Panc1 (cell line): ENCODE data around the gene RNF213. TPM values are rescaled to one million over a fixed set of nuclear protein-coding genes. Genes with fewer than 3 reads are reported as not detected.

Experiments used
- ATAC-seq: fragments of 200-7000 bp; cut with Tn5 transposase; 2 replicates; pipeline ENCODE4 v1.9.1; 2020; ENCODE audit warnings: mild to moderate bottlenecking, moderate library complexity
- BruUV-seq: library from RNA; stranded (reverse); fragments of 400-500 nt; replicated peaks from 2 replicates; lab custom pipeline; 2021; lab: Mats Ljungman, UMichigan
- CTCF ChIA-PET: fragments of 300-600 bp; sonication (Branson Sonifier 250); formaldehyde crosslinking; loops from one replicate; lab custom pipeline; 2022; ENCODE audit warnings: antibody characterized with exemption; lab: Charles Lee
- POLR2A ChIA-PET: fragments of 300-600 bp; sonication (Branson Sonifier 250); formaldehyde crosslinking; loops from one replicate; lab custom pipeline; 2022; ENCODE audit warnings: antibody characterized with exemption; lab: Charles Lee
- DNase-seq: peaks from one replicate; pipeline ENCODE4 v3.0.0-alpha.2; 2010; ENCODE audit warnings: low read depth, low spot score
- H3K27ac ChIP-seq: 2 replicates; pipeline ENCODE4 v1.5.1; 2011; ENCODE audit warnings: mild to moderate bottlenecking, low read length, inconsistent platforms
- H3K27me3 ChIP-seq: fragments of 200-500 bp; sonication (Bioruptor generic); 2 replicates; pipeline ENCODE4 v1.6.0; 2014; ENCODE audit warnings: low read length, inconsistent platforms; ENCODE audit not compliant: control insufficient read depth, insufficient read depth
- H3K36me3 ChIP-seq: fragments of 200-500 bp; sonication (Bioruptor generic); 2 replicates; pipeline ENCODE4 v1.5.1; 2014; ENCODE audit warnings: inconsistent platforms, mild to moderate bottlenecking, low read length, moderate library complexity; ENCODE audit not compliant: control insufficient read depth, insufficient read depth
- H3K4me1 ChIP-seq: 2 replicates; pipeline ENCODE4 v1.5.1; 2011; ENCODE audit warnings: inconsistent platforms, mild to moderate bottlenecking, low read length, moderate library complexity; ENCODE audit not compliant: control insufficient read depth, insufficient read depth
- H3K4me3 ChIP-seq, 2 experiments: 2 replicates each; pipeline ENCODE4 v1.5.1; 2011 to 2012; ENCODE audit warnings: low read depth in 2 of 2, low read length in 2 of 2, mild to moderate bottlenecking in 2 of 2, inconsistent platforms in 1 of 2, moderate library complexity in 1 of 2
- H3K9me3 ChIP-seq: fragments of 200-500 bp; sonication (Bioruptor generic); 2 replicates; pipeline ENCODE4 v1.5.1; 2014; ENCODE audit warnings: low read depth, mild to moderate bottlenecking, inconsistent platforms, low read length, moderate library complexity; ENCODE audit not compliant: control insufficient read depth, insufficient read depth
- POLR2AphosphoS5 ChIP-seq: IDR thresholded peaks from 2 replicates; pipeline ENCODE4 v1.6.1; 2012; ENCODE audit warnings: mild to moderate bottlenecking, low read depth, low read length, moderate library complexity
- SIN3A ChIP-seq: IDR thresholded peaks from 2 replicates; pipeline ENCODE4 v1.6.1; 2012; ENCODE audit warnings: low read depth, mild to moderate bottlenecking, low read length, moderate library complexity, borderline replicate concordance; ENCODE audit not compliant: insufficient read depth
- TCF7L2 ChIP-seq: IDR thresholded peaks from 2 replicates; pipeline ENCODE4 v1.6.1; 2011; ENCODE audit warnings: mild to moderate bottlenecking, low read depth, low read length, inconsistent platforms
- in situ Hi-C: cut with HindIII; loops from 2 replicates; pipeline ENCODE4 v1.10.0; 2016; ENCODE audit warnings: low sequenced_read_pairs, low pct_unique_long_range_greater_than_20kb
- intact Hi-C: fragments of 100-400 bp; cut with micrococcal nuclease; formaldehyde crosslinking; loops from one replicate; pipeline ENCODE4 v1.10.0; 2022; ENCODE audit not compliant: unreplicated experiment
- total RNA-seq: library from RNA; stranded (reverse); gene quantifications from one replicate; pipeline ENCODE4 v1.2.1, GENCODE V29; 2021; ENCODE audit not compliant: unreplicated experiment
- TF ChIP-seq, protein P1 (sequence below), 2 experiments: IDR thresholded peaks; 2 replicates each; pipeline ENCODE4 v1.6.1; 2011 to 2012; ENCODE audit warnings: low read depth in 2 of 2, control low read depth in 1 of 2, low read length in 1 of 2, mild to moderate bottlenecking in 1 of 2, moderate library complexity in 1 of 2; ENCODE audit not compliant: insufficient read depth in 1 of 2
- TF ChIP-seq, protein P2 (sequence below): fragments of 450-650 bp; IDR thresholded peaks from 2 replicates; pipeline ENCODE4 v1.5.1; 2017; ENCODE audit warnings: mild to moderate bottlenecking

RNF213 gene
- total RNA-seq, 1 experiment from 2014 or later: 230 TPM

DNA sequence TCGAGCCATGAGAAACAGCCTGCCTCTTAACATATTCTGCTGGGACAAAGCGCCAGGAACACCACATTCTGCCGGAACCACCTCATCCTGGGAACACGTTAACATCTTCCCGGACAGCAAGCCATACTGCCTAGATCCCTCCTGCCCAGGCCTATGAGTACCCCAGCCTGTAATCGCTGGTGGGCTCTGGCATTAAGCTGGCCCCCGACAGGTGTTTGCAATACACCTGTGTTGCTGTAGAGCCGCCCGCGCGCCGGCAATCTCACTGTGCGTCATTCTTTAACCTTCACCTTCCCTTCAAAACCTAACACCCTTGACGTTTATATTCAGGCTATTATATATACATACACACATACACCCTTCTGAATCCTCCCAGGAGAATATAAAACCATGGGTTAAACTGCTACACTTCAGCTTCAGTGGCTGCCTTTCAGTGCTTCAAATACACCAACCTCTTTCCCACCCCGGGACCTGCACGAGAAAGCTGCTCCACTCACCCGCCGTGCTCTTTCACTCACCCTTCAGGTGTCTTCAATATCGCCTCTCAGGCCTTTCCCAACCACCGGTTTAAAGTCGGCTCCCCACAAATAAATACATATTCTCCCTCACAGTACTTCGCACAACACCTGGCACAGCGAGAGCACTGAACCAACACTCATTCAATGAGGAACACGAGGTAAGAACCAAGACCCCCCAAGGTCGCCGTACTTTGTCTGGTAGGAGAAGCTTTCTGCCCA lies 153.3 kb downstream of the RNF213 start:
- Histone ChIP-seq H3K4me1 (peaks cover 11% of the 10 kb centered on the region), H3K36me3 (no peaks in the 10 kb centered on the region; the same call in 1 of the 2 replicates), H3K9me3 (no peaks in the 10 kb centered on the region), H3K27ac (peak overlapping the region; percentile 97), H3K27me3 (no peaks in the 10 kb centered on the region), H3K4me3 (peak overlapping the region; percentile 93 to 97)
- no peak for TF ChIP-seq POLR2AphosphoS5
- TF ChIP-seq, protein P1, sequence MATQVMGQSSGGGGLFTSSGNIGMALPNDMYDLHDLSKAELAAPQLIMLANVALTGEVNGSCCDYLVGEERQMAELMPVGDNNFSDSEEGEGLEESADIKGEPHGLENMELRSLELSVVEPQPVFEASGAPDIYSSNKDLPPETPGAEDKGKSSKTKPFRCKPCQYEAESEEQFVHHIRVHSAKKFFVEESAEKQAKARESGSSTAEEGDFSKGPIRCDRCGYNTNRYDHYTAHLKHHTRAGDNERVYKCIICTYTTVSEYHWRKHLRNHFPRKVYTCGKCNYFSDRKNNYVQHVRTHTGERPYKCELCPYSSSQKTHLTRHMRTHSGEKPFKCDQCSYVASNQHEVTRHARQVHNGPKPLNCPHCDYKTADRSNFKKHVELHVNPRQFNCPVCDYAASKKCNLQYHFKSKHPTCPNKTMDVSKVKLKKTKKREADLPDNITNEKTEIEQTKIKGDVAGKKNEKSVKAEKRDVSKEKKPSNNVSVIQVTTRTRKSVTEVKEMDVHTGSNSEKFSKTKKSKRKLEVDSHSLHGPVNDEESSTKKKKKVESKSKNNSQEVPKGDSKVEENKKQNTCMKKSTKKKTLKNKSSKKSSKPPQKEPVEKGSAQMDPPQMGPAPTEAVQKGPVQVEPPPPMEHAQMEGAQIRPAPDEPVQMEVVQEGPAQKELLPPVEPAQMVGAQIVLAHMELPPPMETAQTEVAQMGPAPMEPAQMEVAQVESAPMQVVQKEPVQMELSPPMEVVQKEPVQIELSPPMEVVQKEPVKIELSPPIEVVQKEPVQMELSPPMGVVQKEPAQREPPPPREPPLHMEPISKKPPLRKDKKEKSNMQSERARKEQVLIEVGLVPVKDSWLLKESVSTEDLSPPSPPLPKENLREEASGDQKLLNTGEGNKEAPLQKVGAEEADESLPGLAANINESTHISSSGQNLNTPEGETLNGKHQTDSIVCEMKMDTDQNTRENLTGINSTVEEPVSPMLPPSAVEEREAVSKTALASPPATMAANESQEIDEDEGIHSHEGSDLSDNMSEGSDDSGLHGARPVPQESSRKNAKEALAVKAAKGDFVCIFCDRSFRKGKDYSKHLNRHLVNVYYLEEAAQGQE (IDR thresholded peaks at IDR 0.05; ENCODE audit: insufficient read depth in 1 of 2, low read depth in 2 of 2, low read length in 1 of 2): no peak
- TF ChIP-seq SIN3A: no peak
- TF ChIP-seq, protein P2, sequence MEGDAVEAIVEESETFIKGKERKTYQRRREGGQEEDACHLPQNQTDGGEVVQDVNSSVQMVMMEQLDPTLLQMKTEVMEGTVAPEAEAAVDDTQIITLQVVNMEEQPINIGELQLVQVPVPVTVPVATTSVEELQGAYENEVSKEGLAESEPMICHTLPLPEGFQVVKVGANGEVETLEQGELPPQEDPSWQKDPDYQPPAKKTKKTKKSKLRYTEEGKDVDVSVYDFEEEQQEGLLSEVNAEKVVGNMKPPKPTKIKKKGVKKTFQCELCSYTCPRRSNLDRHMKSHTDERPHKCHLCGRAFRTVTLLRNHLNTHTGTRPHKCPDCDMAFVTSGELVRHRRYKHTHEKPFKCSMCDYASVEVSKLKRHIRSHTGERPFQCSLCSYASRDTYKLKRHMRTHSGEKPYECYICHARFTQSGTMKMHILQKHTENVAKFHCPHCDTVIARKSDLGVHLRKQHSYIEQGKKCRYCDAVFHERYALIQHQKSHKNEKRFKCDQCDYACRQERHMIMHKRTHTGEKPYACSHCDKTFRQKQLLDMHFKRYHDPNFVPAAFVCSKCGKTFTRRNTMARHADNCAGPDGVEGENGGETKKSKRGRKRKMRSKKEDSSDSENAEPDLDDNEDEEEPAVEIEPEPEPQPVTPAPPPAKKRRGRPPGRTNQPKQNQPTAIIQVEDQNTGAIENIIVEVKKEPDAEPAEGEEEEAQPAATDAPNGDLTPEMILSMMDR: no peak
- no peak for TF ChIP-seq TCF7L2
- ATAC-seq: peak; percentile 28
- in situ Hi-C loops: no loop called here
- CTCF ChIA-PET: no interaction called here
- intact Hi-C loops: no loop called here
- POLR2A ChIA-PET: interaction anchor here (0.5 to 0.6 kb wide), 2 partner anchors 114 to 661 kb away, joined by 5 to 8 read pairs; no protein-coding TSS in a partner anchor
- DNase-seq: no peak
- BruUV-seq: TSS peak; percentile 80

DNA sequence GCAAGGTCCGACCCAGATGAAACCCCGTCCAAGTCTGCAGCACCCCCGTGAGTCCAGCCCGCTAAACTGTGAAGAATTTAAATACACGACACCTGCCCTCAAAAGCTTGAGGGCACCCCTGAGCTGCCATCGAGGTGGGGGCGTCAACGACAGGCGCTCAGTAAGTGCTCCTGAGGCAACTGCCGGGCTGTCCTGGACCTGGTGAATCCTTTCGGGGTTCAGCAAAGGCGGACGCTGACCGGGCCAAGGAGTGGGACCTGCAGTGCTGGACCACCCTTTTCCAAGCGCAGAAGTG lies 153.8 kb downstream of the RNF213 start:
- BruUV-seq: no TSS peak
- H3K27ac ChIP-seq: peak overlapping the region; percentile 97
- POLR2A ChIA-PET: interaction anchor here (0.5 to 0.6 kb wide), 2 partner anchors 113 to 662 kb away, joined by 5 to 8 read pairs; no protein-coding TSS in a partner anchor

More for the DNA sequence above, 153.8 kb downstream of the RNF213 start:
- no peak for DNase-seq
- TF ChIP-seq TCF7L2 (no peak), SIN3A (no peak), POLR2AphosphoS5 (no peak)
- TF ChIP-seq, protein P2: no peak
- TF ChIP-seq, protein P1 (IDR thresholded peaks at IDR 0.05; ENCODE audit: insufficient read depth in 1 of 2, low read depth in 2 of 2, low read length in 1 of 2): no peak
- no peaks in the 10 kb centered on the region for H3K9me3 ChIP-seq
- ATAC-seq: peak; percentile 49
- intact Hi-C loops: no loop called here
- no peaks in the 10 kb centered on the region for H3K27me3 ChIP-seq
- CTCF ChIA-PET: no interaction called here
- no peaks in the 10 kb centered on the region; the same call in 1 of the 2 replicates for H3K36me3 ChIP-seq
- peak overlapping the region; percentile 93 to 97 for H3K4me3 ChIP-seq
- H3K4me1 ChIP-seq: peaks cover 11% of the 10 kb centered on the region
- in situ Hi-C loops: no loop called here
